ENCODE results near the gene CERS6. TPM values are rescaled to one million over a fixed set of nuclear protein-coding genes. Genes with fewer than 3 reads are reported as not detected.

The CERS6 gene
- total and polyA plus RNA-seq, 2 experiments from 2014 or later, result 8.3 to 16.0 TPM

DNA sequence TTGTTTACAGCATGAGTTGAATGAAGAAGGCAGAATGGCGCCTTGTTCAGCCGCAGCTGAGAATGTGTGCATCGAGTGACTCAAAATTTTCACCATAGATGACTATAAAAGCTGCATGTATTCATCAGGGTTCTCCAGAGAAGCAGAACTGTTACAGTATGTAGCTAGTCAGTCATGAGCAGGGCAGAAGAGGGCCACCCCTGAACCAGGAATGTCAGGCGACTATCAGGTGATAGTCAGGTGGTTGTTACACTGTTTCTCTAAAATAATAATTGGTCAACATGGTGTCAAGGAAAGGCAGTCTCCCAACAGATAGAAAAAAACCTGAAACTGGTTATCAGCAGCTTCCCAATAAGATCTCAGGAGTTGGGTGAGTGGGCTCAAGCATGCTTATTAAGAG lies 326.2 kb downstream of the CERS6 start:
- TF ChIP-seq EZH2 (IDR thresholded peaks at IDR 0.05; ENCODE audit: insufficient read depth, poor library complexity, severe bottlenecking), result no peak
- Histone ChIP-seq H3F3A (ENCODE audit: insufficient read depth) (no peaks in the 10 kb centered on the region), H3K4me2 (ENCODE audit: unreplicated experiment) (no peak overlapping the region), H3K27me3 (replicated peaks; ENCODE audit: insufficient read depth) (no peaks in the 10 kb centered on the region), H2AFZ (no peak overlapping the region), H3K9me2 (ENCODE audit: insufficient read depth) (no peaks in the 10 kb centered on the region), H3K79me2 (ENCODE audit: insufficient read depth) (no peaks in the 10 kb centered on the region), H3K27ac (no peak overlapping the region), H3K36me3 (ENCODE audit: low read depth) (no peaks in the 10 kb centered on the region), H3K4me1 (ENCODE audit: insufficient read depth) (no peaks in the 10 kb centered on the region), H3K4me3 (no peak overlapping the region), H3K9me3 (ENCODE audit: low read depth) (no peaks in the 10 kb centered on the region), H3K9ac (no peak overlapping the region), H4K20me1 (ENCODE audit: insufficient read depth) (no peaks in the 10 kb centered on the region)
- in situ Hi-C loops (cut with MboI), result no loop called here
- WGBS, 2 experiments (ENCODE audit: low coverage in 1 of 2, low lambda C conversion rate in 2 of 2, missing lambda C conversion rate in 2 of 2), result 62 to 67% methylated on average over 4 of the region's 4 CpGs
- no peak for DNase-seq

DNA sequence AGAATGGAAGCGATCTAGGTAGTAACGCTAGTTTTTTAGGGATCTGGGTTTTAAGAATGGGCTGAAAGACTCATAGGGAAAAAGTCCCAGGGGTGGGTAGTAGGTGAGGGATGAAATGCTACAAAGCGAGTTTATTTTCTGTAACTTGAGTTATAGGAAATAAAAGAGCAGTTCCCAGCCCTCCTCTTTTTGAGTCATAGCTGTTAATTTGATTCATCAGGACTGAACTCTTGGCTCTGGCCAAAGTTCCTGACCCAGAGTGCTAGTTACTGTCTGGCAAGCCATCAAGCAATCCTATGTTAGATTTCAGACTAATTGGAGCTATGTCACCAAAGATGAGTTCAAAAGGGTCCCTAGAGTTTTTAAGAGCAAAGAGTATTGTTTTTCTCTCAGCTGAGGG lies 328.9 kb downstream of the CERS6 start:
- Histone ChIP-seq H3K4me1 (ENCODE audit: insufficient read depth) (no peaks in the 10 kb centered on the region), H2AFZ (no peak overlapping the region), H3F3A (ENCODE audit: insufficient read depth) (no peaks in the 10 kb centered on the region), H3K36me3 (ENCODE audit: low read depth) (no peaks in the 10 kb centered on the region), H3K9me3 (ENCODE audit: low read depth) (no peaks in the 10 kb centered on the region), H3K4me3 (no peak overlapping the region), H4K20me1 (ENCODE audit: insufficient read depth) (no peaks in the 10 kb centered on the region), H3K9me2 (ENCODE audit: insufficient read depth) (no peaks in the 10 kb centered on the region), H3K27ac (no peak overlapping the region), H3K79me2 (ENCODE audit: insufficient read depth) (no peaks in the 10 kb centered on the region), H3K27me3 (replicated peaks; ENCODE audit: insufficient read depth) (0 out of 2 replicates have a peak, but pooled peaks cover 3% of the 10 kb centered on the region), H3K9ac (no peak overlapping the region), H3K4me2 (ENCODE audit: unreplicated experiment) (no peak overlapping the region)
- 68 to 69% methylated on average over 3 of the region's 3 CpGs for whole genome bisulfite sequencing, 2 experiments (ENCODE audit: low coverage in 1 of 2, low lambda C conversion rate in 2 of 2, missing lambda C conversion rate in 2 of 2)
- in situ Hi-C loops (cut with MboI), result no loop called here
- DNase-seq, result peak; percentile 13
- TF ChIP-seq EZH2phosphoT487 (IDR thresholded peaks at IDR 0.05; ENCODE audit: insufficient read depth, low read depth), result no peak
- TF ChIP-seq EZH2 (IDR thresholded peaks at IDR 0.05; ENCODE audit: insufficient read depth, poor library complexity, severe bottlenecking), result no peak

DNA sequence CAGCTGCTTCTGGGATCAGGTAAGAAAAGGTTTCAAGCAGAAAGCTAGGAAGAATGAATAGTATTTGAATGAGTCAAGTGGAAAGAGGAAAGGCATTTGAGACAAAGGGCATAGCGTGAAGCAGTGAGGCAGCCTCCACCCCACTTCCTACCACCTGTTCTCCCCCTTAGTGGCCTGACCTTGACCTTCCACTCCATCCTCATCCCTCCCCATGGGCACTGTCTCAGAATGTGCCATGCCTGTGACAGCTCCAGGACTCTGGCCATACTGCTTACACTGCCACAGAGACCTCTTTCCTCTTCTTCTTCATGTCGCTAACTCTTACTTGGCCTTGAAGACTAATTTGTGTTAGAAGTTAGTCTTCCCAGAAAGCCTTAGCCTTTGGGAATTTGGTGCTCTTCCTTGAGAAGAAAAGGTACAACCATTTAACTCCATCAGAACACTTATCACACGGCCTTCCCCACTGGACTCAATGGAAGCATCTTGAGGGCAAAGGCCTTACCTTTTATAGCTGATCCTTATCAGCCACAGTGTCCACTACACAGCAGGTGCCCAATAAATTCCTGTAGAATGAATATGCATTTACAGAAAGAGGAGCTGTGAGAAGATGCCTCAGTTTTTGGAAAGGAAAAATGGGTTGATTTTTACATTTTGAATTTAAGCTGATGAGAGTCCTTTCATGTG lies 331.2 kb downstream of the CERS6 start:
- Histone ChIP-seq H3K4me3 (no peak overlapping the region), H3K9ac (no peak overlapping the region), H3K27ac (no peak overlapping the region), H3K4me2 (ENCODE audit: unreplicated experiment) (no peak overlapping the region), H3K79me2 (ENCODE audit: insufficient read depth) (no peaks in the 10 kb centered on the region), H3K27me3 (replicated peaks; ENCODE audit: insufficient read depth) (0 out of 2 replicates have a peak, but pooled peaks cover 3% of the 10 kb centered on the region), H3K9me3 (ENCODE audit: low read depth) (no peaks in the 10 kb centered on the region), H3K36me3 (ENCODE audit: low read depth) (no peaks in the 10 kb centered on the region), H3K4me1 (ENCODE audit: insufficient read depth) (no peaks in the 10 kb centered on the region), H2AFZ (no peak overlapping the region), H3K9me2 (ENCODE audit: insufficient read depth) (no peaks in the 10 kb centered on the region), H3F3A (ENCODE audit: insufficient read depth) (no peaks in the 10 kb centered on the region), H4K20me1 (ENCODE audit: insufficient read depth) (no peaks in the 10 kb centered on the region)
- in situ Hi-C loops (cut with MboI), result no loop called here
- WGBS, 2 experiments (ENCODE audit: low coverage in 1 of 2, low lambda C conversion rate in 2 of 2, missing lambda C conversion rate in 2 of 2), result 53 to 62% methylated on average over 3 of the region's 3 CpGs
- DNase-seq, result no peak
- TF ChIP-seq EZH2 (IDR thresholded peaks at IDR 0.05; ENCODE audit: insufficient read depth, poor library complexity, severe bottlenecking) (no peak), EZH2phosphoT487 (IDR thresholded peaks at IDR 0.05; ENCODE audit: insufficient read depth, low read depth) (no peak)

DNA sequence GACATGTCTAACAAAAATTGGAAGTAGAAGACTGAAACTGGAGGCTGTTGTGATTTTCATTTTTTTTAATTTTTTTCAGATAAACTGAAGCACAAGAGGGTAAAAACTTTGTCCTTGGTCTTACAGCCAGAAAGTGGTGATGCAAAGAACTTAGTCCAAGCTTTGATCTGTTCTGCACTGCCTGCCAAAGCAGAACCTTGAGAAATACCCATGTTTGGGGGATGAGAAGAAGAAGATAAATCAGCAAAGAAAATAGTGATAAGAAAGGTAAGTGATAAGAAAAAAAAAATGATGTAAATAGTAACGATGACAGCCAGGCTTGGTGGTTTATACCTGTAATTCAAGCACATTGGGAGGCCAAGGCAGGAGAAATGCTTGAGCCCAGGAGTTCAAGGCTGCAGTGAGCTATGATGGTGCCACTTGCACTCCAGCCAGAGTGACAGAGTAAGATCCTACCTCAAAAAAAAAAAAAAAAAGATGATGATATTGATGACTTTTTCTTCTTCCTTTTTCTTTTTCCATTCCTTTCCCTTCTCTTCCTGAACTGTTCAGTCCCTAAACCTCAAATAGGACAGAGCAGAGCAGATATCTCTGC lies 331.8 kb downstream of the CERS6 start:
- 39 to 60% methylated on average over 1 of the region's 1 CpG for WGBS, 2 experiments (ENCODE audit: low coverage in 1 of 2, low lambda C conversion rate in 2 of 2, missing lambda C conversion rate in 2 of 2)
- DNase-seq, result no peak
- H3K79me2 ChIP-seq (ENCODE audit: insufficient read depth), result no peaks in the 10 kb centered on the region
- in situ Hi-C loops (cut with MboI), result no loop called here
- no peak overlapping the region for H3K27ac ChIP-seq
- H3K9me3 ChIP-seq (ENCODE audit: low read depth), result no peaks in the 10 kb centered on the region
- H4K20me1 ChIP-seq (ENCODE audit: insufficient read depth), result no peaks in the 10 kb centered on the region
- no peaks in the 10 kb centered on the region for H3F3A ChIP-seq (ENCODE audit: insufficient read depth)
- no peaks in the 10 kb centered on the region for H3K36me3 ChIP-seq (ENCODE audit: low read depth)
- no peak overlapping the region for H3K4me3 ChIP-seq
- 0 out of 2 replicates have a peak, but pooled peaks cover 3% of the 10 kb centered on the region for H3K27me3 ChIP-seq (replicated peaks; ENCODE audit: insufficient read depth)
- no peak overlapping the region for H2AFZ ChIP-seq
- no peak overlapping the region for H3K9ac ChIP-seq
- no peaks in the 10 kb centered on the region for H3K9me2 ChIP-seq (ENCODE audit: insufficient read depth)
- no peaks in the 10 kb centered on the region for H3K4me1 ChIP-seq (ENCODE audit: insufficient read depth)
- H3K4me2 ChIP-seq (ENCODE audit: unreplicated experiment), result no peak overlapping the region
- TF ChIP-seq EZH2 (IDR thresholded peaks at IDR 0.05; ENCODE audit: insufficient read depth, poor library complexity, severe bottlenecking), result no peak
- no peak for TF ChIP-seq EZH2phosphoT487 (IDR thresholded peaks at IDR 0.05; ENCODE audit: insufficient read depth, low read depth)
